Limb (tissue), 2 donors: ENCODE results near the gene PFN2.

ENCODE experiments used
- DNase-seq, 2 donors: peaks; one replicate each; pipeline ENCODE4 v3.0.0-alpha.2; 2016; ENCODE audit errors: extremely low spot score in 2 of 2

The PFN2 gene

DNA sequence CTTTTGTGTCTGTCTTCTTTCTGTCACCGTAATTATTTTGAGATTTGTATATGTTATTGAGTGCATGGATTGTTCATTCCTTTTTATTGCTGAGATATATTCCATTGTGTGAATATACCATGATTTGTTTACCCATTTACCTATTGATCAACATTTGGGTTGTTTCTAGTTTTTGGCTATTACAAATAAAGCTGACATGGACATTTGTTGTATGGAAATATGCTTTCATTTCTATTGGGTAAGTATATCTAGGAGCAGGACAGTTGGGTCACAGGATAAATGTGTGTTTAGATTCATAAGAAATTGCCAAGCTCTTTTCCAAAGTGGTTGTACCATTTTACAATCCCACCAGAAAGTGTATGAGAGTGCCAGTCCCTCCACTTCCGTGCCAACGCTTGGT, 51.2 kb downstream of the PFN2 start:
- no peak for DNase-seq

DNA sequence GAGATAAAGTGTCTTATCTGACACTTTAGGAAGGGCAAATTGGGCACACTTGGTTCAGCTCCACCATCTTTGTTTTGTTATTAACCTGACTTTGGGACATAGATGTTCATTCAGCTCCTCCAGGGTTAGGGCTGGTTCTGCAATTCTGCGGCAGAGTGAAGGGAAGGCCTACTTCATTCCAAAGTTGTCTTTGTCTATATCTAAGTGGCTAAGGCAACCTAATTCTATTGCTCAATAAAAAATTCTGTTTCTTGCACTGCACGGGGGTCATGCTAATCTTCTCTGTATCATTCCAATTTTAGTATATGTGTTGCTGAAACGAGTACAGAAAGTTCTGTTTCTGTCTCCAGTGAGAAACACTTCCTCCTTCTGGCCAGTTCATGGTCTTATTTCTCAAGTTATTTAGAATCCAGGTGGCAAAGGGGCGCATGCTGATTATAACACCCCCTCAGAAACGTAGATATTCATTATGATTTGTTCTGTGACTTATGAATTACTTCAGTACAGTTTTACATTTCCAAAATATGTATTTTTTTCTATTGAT, 53.5 kb downstream of the PFN2 start:
- no peak for DNase-seq
